AG08396 (cell line): Measurements from ENCODE around the gene HEBP1.
A peak's percentile ranks its signal among the peaks of the same experiment; 100 is the strongest.

Experiments
- DNase-seq: peaks from one replicate; pipeline ENCODE4 v3.0.0; 2012; ENCODE audit warnings: low spot score, mixed read lengths

HEBP1 gene

DNA sequence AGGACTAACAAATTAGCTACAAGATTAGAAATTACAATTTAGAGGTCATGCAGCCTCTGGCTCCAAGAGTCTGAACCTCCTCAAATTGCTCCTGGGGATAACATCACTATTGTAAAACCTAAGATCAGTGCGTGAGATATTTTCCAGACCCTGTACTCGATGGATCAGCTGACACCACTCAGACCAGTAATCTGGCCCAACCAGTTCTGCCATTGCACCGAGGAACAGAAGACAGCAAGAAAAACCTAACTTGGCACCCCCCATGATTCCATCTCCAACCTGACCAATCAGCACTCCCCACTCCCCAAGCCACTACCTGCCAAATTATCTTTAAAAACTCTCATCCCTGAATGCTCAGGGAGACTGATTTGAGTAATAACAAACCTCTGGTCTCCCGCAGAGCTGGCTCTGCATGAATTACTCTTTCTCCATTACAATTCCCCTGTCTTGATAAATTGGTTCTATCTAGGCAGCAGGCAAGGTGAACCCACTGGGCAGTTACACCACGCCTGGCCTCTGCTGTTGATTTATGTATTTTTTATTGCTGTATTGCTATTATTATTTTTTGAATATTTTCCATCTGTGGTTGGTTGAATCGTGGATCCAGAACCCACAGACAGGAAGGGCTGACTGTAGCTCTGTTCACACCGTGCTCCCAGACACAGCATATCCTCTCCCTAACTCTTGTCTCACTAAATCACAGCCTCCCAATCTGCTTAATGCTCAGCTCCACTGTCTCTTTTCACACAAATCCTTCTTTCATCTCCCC lies 9.2 kb downstream of the HEBP1 start:
- no peak for DNase-seq

DNA sequence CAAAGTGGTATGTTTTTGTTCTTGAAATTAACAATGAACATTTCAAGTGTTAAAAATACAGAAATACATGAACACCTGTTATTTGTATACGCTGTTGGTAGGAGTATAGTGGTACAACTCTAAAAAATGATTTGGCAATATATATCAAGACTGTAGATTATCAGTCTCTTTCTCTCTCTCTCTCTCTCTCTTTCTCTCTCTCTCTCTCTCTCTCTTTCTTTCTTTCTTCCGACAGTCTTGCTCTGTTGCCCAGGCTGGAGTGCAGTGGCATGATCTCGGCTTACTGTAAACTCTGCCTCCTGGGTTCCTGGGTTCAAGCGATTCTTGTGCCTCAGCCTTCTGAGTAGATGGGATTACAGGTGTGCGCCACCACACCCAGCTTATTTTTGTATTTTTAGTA lies 12.6 kb downstream of the HEBP1 start:
- DNase-seq = no peak

DNA sequence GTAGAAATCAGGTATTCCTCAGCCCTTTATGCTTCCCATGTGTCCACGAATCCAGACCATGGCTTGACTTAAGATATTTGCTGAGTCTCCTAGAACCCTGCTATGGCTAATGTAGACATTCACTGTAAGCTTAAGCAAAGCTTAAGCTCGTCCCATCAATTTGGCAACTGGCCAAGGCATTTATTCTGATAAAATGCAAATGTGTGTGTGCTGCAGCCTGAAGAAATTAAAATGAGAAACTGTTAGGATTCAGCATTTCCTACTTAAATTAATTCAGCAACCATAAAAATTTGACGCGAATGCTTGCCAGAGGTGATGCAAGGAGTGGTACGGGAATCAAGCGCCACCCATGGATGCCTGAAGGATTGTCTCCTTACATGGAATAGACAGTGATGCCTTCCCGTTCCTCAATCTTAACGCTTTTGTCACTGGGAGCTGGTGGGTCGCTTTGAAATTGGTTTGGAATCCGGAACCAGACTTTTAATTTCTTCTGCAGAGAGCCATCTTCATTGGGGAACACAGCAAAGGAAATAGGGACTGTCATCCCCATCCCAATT lies 13.2 kb downstream of the HEBP1 start:
- no peak for DNase-seq

DNA sequence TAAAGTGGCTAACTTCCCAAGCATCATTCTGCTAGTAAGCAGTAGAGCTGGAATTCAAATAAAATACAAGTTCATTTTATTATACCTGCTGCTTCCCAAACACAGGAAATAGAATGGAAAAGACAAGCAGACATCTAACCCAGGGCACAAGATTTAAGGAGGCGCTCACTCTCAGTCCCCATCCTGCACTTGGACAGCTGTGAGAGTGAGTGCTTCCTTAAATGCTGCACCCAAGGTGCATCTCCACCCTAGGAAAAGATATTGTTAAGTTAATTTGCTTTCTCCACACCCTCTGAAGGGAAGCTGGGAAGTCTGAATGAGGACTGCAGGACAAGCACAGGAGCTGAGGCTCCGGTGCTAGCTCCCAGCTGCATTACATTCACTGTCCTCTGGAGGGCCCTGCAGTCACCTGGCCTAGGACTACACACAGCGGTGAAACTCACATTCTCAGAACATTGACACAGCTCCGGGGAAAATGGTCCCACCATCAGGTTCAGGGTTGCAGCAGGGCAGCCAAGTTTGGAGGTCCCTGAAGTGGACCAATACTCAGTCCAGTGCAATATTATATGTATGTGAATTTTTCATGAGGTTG lies 14.2 kb downstream of the HEBP1 start:
- peak; percentile 26 for DNase-seq

DNA sequence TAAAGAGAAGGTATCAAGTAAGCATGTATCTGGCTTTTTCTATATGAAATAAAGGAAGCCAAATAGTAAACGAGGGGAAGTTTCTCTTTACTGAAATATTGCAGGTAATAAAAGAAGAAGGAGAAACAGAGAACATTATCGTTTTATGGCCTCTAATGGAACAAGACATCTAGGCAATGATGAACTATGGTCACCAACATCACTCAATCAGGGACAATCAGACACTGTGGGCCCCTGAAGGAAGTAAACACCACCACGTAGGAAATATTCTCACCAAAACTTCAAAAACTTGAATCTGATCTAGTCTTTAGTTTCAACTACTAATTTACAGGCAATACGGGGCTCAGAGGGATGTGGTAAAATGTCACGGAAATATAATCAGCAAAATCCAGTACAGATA lies 15.9 kb downstream of the HEBP1 start:
- no peak for DNase-seq

GRCh38 chr12:12983420-12984035 lies 16.5 kb downstream of the HEBP1 start:
- DNase-seq = peak; percentile 35

DNA sequence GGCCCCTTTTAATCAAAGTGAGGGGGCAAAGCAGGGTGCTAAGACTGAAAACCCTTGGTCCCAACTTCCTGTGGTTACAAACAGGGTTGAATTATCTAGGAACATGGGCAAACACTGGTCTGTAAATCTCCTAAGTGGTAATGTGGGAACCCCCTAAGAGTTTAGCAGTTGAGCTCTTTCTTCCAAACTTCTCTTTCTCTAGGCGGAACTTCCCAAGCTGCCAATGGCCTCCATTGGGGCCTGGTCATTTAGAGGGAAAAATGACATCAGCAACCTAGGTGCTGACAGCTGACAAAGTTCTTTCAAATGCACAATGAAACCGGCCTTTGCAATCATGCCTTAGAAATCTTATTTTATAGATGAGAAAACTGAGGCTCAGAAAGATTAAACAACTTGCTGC lies 17.7 kb downstream of the HEBP1 start:
- DNase-seq = no peak

- DNase-seq = peak; percentile 82
Observed at GRCh38 chr12:12979731-12980259, 20.3 kb downstream of the HEBP1 start.

DNA sequence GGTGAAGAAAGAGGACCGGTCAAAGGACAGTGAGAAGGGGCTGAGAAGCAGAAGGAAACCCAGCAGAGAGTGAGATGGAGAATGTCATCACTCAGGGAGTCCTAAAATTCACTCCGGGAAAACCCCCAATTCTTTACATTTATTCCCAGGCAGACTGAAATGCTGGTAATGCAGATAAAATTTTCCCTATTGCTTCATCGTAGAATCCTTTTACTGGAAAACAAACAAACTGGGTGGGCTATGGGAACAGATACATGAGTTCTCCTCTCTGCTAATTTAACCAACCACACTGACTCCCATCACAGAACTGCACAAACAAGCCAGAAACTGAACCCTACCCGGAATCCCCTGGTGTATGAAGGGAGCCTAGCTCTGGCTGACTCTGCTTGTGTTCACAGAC lies 20.9 kb downstream of the HEBP1 start:
- no peak for DNase-seq

DNA sequence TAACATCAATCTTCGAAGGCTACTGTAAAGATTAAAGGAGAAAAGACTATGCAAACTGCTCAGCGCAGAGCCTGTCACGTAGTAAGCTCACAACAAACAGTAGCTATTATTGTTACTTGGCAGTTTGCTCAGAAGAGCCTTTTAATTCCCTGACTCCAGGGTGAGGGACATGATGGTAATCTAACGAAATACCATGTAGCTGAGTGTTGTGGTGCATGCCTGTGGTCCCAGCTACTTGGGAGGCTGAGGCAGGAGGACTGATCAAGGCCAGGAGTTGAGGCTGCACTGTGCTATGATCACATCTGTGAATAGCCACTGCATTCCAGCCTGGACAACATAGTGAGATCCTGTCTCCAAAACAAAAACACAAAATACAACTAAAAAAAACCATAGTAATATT lies 22.8 kb downstream of the HEBP1 start:
- DNase-seq = no peak

GRCh38 chr12:12976366-12976765 lies 23.7 kb downstream of the HEBP1 start:
- peak; percentile 74 for DNase-seq

GRCh38 chr12:12975322-12976077 lies 24.6 kb downstream of the HEBP1 start:
- DNase-seq = peak; percentile 24

GRCh38 chr12:12974211-12974610 lies 25.9 kb downstream of the HEBP1 start:
- DNase-seq = no peak

DNA sequence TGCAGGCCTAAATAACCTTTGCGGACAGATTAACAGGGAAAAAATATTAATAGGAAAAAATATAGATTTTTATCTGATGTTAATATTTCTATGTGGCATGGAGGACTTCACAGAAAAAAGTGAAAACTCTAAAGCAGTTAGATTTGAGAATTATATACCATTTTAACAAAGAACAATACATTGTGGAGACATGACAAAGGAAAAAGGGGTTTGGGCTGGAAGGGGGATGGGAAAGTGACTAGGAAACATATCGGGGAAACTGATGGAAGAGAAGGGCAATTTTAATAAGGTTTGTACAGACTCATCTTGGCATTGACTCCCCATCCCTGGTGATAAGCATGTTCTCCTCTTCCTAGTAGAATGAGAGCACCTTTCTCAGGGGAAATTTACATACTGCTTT lies 27.0 kb downstream of the HEBP1 start:
- DNase-seq = no peak

DNA sequence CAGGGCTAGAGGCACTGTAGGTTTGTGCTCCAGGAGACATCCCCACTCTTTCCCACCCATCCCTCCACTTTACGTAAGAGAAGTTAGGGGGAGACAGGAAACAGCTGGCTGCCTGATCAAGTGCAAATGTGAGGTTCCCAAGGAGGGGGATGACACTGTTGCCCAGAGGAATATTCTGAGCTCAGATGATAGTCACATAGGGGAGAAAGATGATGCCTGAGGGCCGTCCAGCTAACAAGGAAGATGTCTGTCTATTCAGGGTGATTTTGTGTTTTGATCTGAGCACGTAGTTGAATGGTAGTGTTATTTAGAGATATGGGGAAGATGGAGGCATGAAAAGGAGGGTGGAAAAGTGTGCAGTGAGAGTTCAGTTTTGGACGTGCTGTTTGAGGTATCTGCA lies 34.2 kb downstream of the HEBP1 start:
- DNase-seq = no peak

DNA sequence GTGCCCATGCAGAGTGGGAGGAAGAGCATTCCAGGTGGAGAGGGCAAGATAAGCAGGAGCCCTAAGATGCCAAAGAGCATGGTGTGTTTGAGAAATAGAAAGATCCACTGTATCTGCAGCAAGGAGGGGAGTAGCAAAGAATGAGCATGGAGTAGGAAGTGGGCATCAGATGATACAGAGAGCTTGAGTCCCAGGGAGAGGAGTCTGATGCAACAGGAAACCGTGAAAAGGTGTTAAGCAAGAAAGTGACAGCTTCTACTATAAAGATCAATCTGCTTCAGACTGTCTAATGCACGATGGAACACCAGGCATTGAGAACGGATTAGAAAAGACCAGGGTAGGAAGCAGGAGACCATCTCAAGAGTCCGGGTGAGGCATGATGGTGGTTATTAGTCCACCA lies 35.8 kb downstream of the HEBP1 start:
- no peak for DNase-seq

GRCh38 chr12:12960639-12961209 lies 39.3 kb downstream of the HEBP1 start:
- no peak for DNase-seq

DNA sequence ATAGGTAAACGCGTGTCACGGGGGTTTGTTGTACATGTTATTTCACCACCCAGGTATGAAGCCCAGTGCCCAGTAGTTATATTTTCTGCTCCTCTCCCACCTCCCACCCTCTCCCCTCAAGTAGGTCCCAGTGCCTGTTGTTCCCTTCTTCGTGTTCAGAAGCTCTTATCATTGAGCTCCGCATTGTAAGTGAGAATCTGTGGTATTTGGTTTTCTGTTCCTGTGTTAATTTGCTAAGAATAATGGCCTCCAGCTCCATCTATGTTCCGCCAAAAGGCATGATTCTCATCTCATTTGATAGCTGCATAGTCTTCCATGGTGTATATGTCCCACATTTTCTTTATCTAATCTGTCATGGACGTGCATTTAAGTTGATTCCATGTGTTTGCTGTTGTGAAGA lies 41.2 kb downstream of the HEBP1 start:
- no peak for DNase-seq

GRCh38 chr12:12954878-12955625 lies 45.0 kb downstream of the HEBP1 start:
- no peak for DNase-seq

- DNase-seq = no peak
Observed at GRCh38 chr12:12954356-12954755, 45.7 kb downstream of the HEBP1 start.

DNA sequence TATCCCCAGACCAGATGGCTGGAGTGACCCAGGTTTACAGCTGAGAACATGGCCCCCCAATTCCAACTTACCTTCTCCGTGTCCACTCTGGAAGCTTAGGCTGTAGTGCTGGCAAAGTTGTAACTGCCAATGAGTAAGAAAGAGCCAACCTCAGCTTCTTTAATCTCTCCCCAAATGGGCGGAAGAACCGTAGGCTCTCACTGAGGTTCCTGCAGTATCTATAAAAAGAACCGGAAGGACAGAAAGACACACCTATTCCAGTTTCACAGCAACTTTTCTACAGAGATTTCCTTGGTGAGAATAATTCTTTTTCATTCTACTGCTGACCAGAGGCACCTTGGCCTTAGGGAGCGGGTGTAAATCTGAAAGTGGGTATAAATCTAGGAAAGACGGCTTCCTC lies 48.0 kb downstream of the HEBP1 start, which contains the start of gene GPRC5D:
Gene GPRC5D (minus strand): TSS at position 135 of the 400 bp plus-strand sequence. CDS start 1,786 bp downstream, outside the sequence.
- DNase-seq = no peak
